PFSK-1 (cell line): ENCODE results near the gene PP2D1.

ENCODE experiments used
- FOXP2 ChIP-seq: optimal IDR thresholded peaks from 2 replicates; pipeline ENCODE3; 2011; ENCODE audit warnings: borderline replicate concordance, control low read depth, inconsistent platforms; ENCODE audit not compliant: insufficient read depth; ENCODE audit errors: extremely low read length, extremely low read depth
- POLR2AphosphoS5 ChIP-seq: IDR thresholded peaks from 2 replicates; pipeline ENCODE4 v1.6.1; 2012; ENCODE audit warnings: low read depth, mild to moderate bottlenecking, control low read depth, low read length, moderate library complexity
- REST ChIP-seq, 2 experiments: IDR thresholded peaks; 2 replicates each; pipeline versions ENCODE4 v1.6.1 to v1.8.0; 2011 to 2012; ENCODE audit warnings: low read depth in 2 of 2, low read length in 2 of 2, control low read depth in 1 of 2, inconsistent platforms in 1 of 2, mild to moderate bottlenecking in 1 of 2, moderate library complexity in 1 of 2; ENCODE audit not compliant: insufficient read depth in 1 of 2
- SIN3A ChIP-seq: IDR thresholded peaks from 2 replicates; pipeline ENCODE4 v1.6.1; 2012; ENCODE audit warnings: mild to moderate bottlenecking, low read length, moderate library complexity, borderline replicate concordance; ENCODE audit not compliant: insufficient read depth
- TAF1 ChIP-seq: IDR thresholded peaks from 2 replicates; pipeline ENCODE4 v1.6.1; 2012; ENCODE audit warnings: low read length, control low read depth, borderline replicate concordance; ENCODE audit not compliant: insufficient read depth

GRCh38 chr3:19967812-19968211 lies 44.3 kb downstream of the PP2D1 start:
- TF ChIP-seq TAF1 (no peak), SIN3A (no peak), POLR2AphosphoS5 (no peak), REST (IDR thresholded peaks at IDR 0.05; ENCODE audit: insufficient read depth in 1 of 2, low read depth in 2 of 2, low read length in 2 of 2) (no peak), FOXP2 (no peak)
